ENCODE data around the gene OCIAD2.

- TF ChIP-seq POLR2A (IDR thresholded peaks at IDR 0.05; ENCODE audit: low read depth, low read length) (no peak), CTCF (conservative IDR thresholded peaks at IDR 0.05; ENCODE audit: low read depth, low read length) (no peak), BHLHE40 (IDR thresholded peaks at IDR 0.05; ENCODE audit: low read depth, low read length) (no peak), RFX5 (IDR thresholded peaks at IDR 0.05; ENCODE audit: low read depth, low read length) (no peak), SMC3 (IDR thresholded peaks at IDR 0.05; ENCODE audit: low read depth, low read length) (no peak)
These were observed 5.8 kb upstream of the OCIAD2 start for GRCh38 chr4:48912349-48912748.
